ENCODE measurements around the gene TUG1.

DNA sequence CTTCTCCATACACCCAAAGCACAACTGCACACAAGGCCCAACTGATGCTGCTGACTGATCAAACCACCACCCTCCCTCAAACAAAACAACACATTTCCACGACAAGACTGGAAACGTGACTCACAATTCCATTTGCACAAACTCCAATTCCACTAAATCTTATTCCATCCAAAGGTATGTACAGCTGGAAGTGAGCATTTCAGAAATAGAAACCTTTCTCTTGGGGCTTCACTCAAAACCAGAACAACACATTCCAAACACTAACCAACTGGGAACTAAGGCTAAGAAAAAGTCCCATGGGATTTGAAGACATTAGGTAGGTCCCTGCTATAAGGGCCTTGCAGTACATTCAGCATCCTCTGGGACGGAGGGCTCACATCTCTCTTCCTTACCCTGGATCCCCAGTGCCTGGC, 20.1 kb upstream of the TUG1 start:
- TF ChIP-seq, protein P1, sequence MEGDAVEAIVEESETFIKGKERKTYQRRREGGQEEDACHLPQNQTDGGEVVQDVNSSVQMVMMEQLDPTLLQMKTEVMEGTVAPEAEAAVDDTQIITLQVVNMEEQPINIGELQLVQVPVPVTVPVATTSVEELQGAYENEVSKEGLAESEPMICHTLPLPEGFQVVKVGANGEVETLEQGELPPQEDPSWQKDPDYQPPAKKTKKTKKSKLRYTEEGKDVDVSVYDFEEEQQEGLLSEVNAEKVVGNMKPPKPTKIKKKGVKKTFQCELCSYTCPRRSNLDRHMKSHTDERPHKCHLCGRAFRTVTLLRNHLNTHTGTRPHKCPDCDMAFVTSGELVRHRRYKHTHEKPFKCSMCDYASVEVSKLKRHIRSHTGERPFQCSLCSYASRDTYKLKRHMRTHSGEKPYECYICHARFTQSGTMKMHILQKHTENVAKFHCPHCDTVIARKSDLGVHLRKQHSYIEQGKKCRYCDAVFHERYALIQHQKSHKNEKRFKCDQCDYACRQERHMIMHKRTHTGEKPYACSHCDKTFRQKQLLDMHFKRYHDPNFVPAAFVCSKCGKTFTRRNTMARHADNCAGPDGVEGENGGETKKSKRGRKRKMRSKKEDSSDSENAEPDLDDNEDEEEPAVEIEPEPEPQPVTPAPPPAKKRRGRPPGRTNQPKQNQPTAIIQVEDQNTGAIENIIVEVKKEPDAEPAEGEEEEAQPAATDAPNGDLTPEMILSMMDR (conservative IDR thresholded peaks at IDR 0.05 in 1 of 2, IDR thresholded peaks at IDR 0.05 in 1 of 2; ENCODE audit: extremely low read depth in 1 of 2, insufficient read depth in 1 of 2, low read depth in 1 of 2, low read length in 2 of 2): no peak
- TF ChIP-seq EZH2 (IDR thresholded peaks at IDR 0.05; ENCODE audit: borderline replicate concordance, low read length): no peak
